A549 (cell line): ENCODE measurements around the gene NPRL2. TPM values are rescaled to one million over a fixed set of nuclear protein-coding genes. Genes with fewer than 3 reads are reported as not detected.

Source experiments
- ATAC-seq, 2 experiments: fragments of 200-7000 bp in 1 of 2; fragments of >200 bp in 1 of 2; cut with Nextera tagmentation in 1 of 2; cut with Tn5 transposase in 1 of 2; 3 replicates each; pipeline versions ENCODE4 v1.8.0 to v1.9.1; 2018 to 2020; ENCODE audit warnings: mild to moderate bottlenecking in 1 of 2, moderate library complexity in 1 of 2
- CTCF ChIA-PET: fragments of 300-600 bp; sonication (Branson Sonifier 250); formaldehyde crosslinking; extraction: SDS; loops from one replicate; lab custom pipeline; 2021; ENCODE audit warnings: antibody characterized with exemption, inconsistent platforms; lab: Yijun Ruan, JAX
- POLR2A ChIA-PET: fragments of 350-600 bp; formaldehyde crosslinking; extraction: SDS; loops from one replicate; lab custom pipeline; 2021; ENCODE audit warnings: antibody characterized with exemption, inconsistent platforms; lab: Yijun Ruan, JAX
- DNase-seq, 2 experiments: peaks; one replicate each; pipeline versions ENCODE4 v3.0.0 to v3.0.0-alpha.2; 2011 to 2016; ENCODE audit warnings: low read depth in 1 of 2, low spot score in 1 of 2
- FAIRE-seq: peaks from 2 replicates; lab custom pipeline; 2011; peaks lifted over from hg19 to GRCh38; lab: Jason Lieb, UNC
- H3K27ac ChIP-seq, 2 experiments: fragments of >200 bp; sonication (Bioruptor Twin); formaldehyde crosslinking; 3 replicates each; pipeline ENCODE4 v1.5.1; 2016 to 2017
- H3K4me1 ChIP-seq: fragments of >200 bp; sonication (Bioruptor Twin); formaldehyde crosslinking; 3 replicates; pipeline ENCODE4 v1.6.1; 2016
- H3K4me2 ChIP-seq: fragments of >200 bp; sonication (Bioruptor Twin); formaldehyde crosslinking; 3 replicates; pipeline ENCODE4 v1.6.1; 2016
- H3K4me3 ChIP-seq: fragments of >200 bp; sonication (Bioruptor Twin); formaldehyde crosslinking; 3 replicates; pipeline ENCODE4 v1.5.1; 2016
- H3K9me3 ChIP-seq: fragments of >200 bp; sonication (Bioruptor Twin); formaldehyde crosslinking; 3 replicates; pipeline ENCODE4 v1.6.1; 2016
- ATOH8 ChIP-seq: fragments of 250-450 bp; sonication (Bioruptor Pico); IDR thresholded peaks from 2 replicates; pipeline ENCODE4 v1.5.0; 2020; ENCODE audit warnings: low read depth, mild to moderate bottlenecking, moderate library complexity
- CBX2 ChIP-seq: fragments of 200-600 bp; sonication (generic); IDR thresholded peaks from 2 replicates; pipeline ENCODE4 v1.6.1; 2016; ENCODE audit warnings: low read depth, mild to moderate bottlenecking, borderline replicate concordance
- EHF ChIP-seq: fragments of 250-450 bp; sonication (Bioruptor Pico); IDR thresholded peaks from 2 replicates; pipeline ENCODE4 v1.5.0; 2020; ENCODE audit warnings: mild to moderate bottlenecking
- EHMT2 ChIP-seq: fragments of 200-600 bp; sonication (generic); IDR thresholded peaks from 2 replicates; pipeline ENCODE4 v1.6.1; 2016; ENCODE audit warnings: antibody characterized with exemption, low read depth, mild to moderate bottlenecking, moderate library complexity
- ESRRA ChIP-seq: fragments of 150-350 bp; IDR thresholded peaks from 2 replicates; pipeline ENCODE4 v1.6.1; 2014; ENCODE audit warnings: mild to moderate bottlenecking, low read length, borderline replicate concordance
- FOXS1 ChIP-seq: fragments of 250-450 bp; sonication (Bioruptor Pico); IDR thresholded peaks from 2 replicates; pipeline ENCODE4 v1.5.0; 2020; ENCODE audit warnings: mild to moderate bottlenecking, moderate library complexity
- GATA3 ChIP-seq: IDR thresholded peaks from 2 replicates; pipeline ENCODE4 v1.6.1; 2012; ENCODE audit warnings: borderline replicate concordance
- HDAC2 ChIP-seq: fragments of 200-600 bp; sonication (generic); IDR thresholded peaks from 2 replicates; pipeline ENCODE4 v1.6.1; 2016
- HEYL ChIP-seq: fragments of 250-450 bp; sonication (Bioruptor Pico); IDR thresholded peaks from 2 replicates; pipeline ENCODE4 v1.8.0; 2021; ENCODE audit warnings: mild to moderate bottlenecking, moderate library complexity
- HMGXB4 ChIP-seq: fragments of 250-450 bp; sonication (Bioruptor Pico); IDR thresholded peaks from 2 replicates; pipeline ENCODE4 v1.5.0; 2021; ENCODE audit warnings: mild to moderate bottlenecking, moderate library complexity, borderline replicate concordance
- KDM1A ChIP-seq: fragments of 200-600 bp; sonication (generic); IDR thresholded peaks from 2 replicates; pipeline ENCODE4 v1.6.1; 2016; ENCODE audit warnings: low read depth, mild to moderate bottlenecking
- MAFK ChIP-seq: fragments of 450-650 bp; IDR thresholded peaks from 2 replicates; pipeline ENCODE4 v1.6.1; 2014; ENCODE audit not compliant: partially characterized antibody
- MAZ ChIP-seq: fragments of 150-350 bp; IDR thresholded peaks from 2 replicates; pipeline ENCODE4 v1.6.1; 2014; ENCODE audit warnings: antibody characterized with exemption, low read depth, low read length, borderline replicate concordance
- NFE2L2 ChIP-seq: fragments of 150-350 bp; conservative IDR thresholded peaks from 2 replicates; pipeline ENCODE4 v1.6.1; 2014; ENCODE audit warnings: low read length
- NPAS2 ChIP-seq: fragments of 250-450 bp; sonication (Bioruptor Pico); IDR thresholded peaks from 2 replicates; pipeline ENCODE4 v1.8.0; 2022; ENCODE audit warnings: mild to moderate bottlenecking, moderate library complexity, borderline replicate concordance
- PBX3 ChIP-seq: IDR thresholded peaks from 2 replicates; pipeline ENCODE4 v1.6.1; 2012
- POLR2AphosphoS2 ChIP-seq: conservative IDR thresholded peaks from 2 replicates; pipeline ENCODE4 v1.6.1; 2012; ENCODE audit warnings: low read length, improper control_type of control experiment, inconsistent platforms
- RAD21 ChIP-seq, 2 experiments: fragments of >200 bp in 1 of 2; sonication (Bioruptor Twin) in 1 of 2; formaldehyde crosslinking in 1 of 2; IDR thresholded peaks in 1 of 2; conservative IDR thresholded peaks in 1 of 2; 2 replicates in 1 of 2; 3 replicates in 1 of 2; pipeline ENCODE4 v1.6.1; 2012 to 2018; ENCODE audit warnings: inconsistent platforms in 1 of 2
- SMC3 ChIP-seq: fragments of >200 bp; sonication (Bioruptor Twin); formaldehyde crosslinking; IDR thresholded peaks from 3 replicates; pipeline ENCODE4 v1.6.1; 2018; ENCODE audit warnings: inconsistent platforms
- SREBF2 ChIP-seq: fragments of 450-650 bp; IDR thresholded peaks from 2 replicates; pipeline ENCODE4 v1.6.1; 2014; ENCODE audit warnings: mild to moderate bottlenecking, moderate library complexity
- TP53 ChIP-seq: fragments of 250-450 bp; sonication (Bioruptor Pico); IDR thresholded peaks from 2 replicates; pipeline ENCODE4 v1.5.0; 2021; ENCODE audit warnings: mild to moderate bottlenecking, moderate library complexity
- ZC3H11A ChIP-seq: fragments of 450-650 bp; IDR thresholded peaks from 2 replicates; pipeline ENCODE4 v1.6.1; 2014; ENCODE audit warnings: antibody characterized with exemption, mild to moderate bottlenecking
- ZFP36 ChIP-seq: fragments of 450-650 bp; IDR thresholded peaks from 2 replicates; pipeline ENCODE4 v1.6.1; 2014; ENCODE audit warnings: borderline replicate concordance; ENCODE audit not compliant: partially characterized antibody
- ZSCAN20 ChIP-seq: fragments of 250-450 bp; sonication (Bioruptor Pico); IDR thresholded peaks from 2 replicates; pipeline ENCODE4 v1.8.0; 2022; ENCODE audit warnings: mild to moderate bottlenecking, moderate library complexity
- WGBS: methylation state at CpG from one replicate; pipeline ENCODE4 v1.1.6; 2017; ENCODE audit errors: missing lambda C conversion rate; 5-methylcytosine and 5-hydroxymethylcytosine counted together
- polyA plus RNA-seq, 4 experiments: library from polyadenylated mRNA; depleted of rRNA in 3 of 4; stranded (reverse); fragments of >200 nt; fragmentation: RNase III in 1 of 4; extraction: RNeasy Plus Mini Kit Qiagen cat#74134 plus additional on column Dnase treatment in 1 of 4; gene quantifications; 2 replicates in 3 of 4; 3 replicates in 1 of 4; pipeline ENCODE4 v1.2.3, GENCODE V29; 2011 to 2017
- TF ChIP-seq, protein P1 (sequence below): IDR thresholded peaks from 2 replicates; pipeline ENCODE4 v1.6.1; 2012; ENCODE audit warnings: low read depth, borderline replicate concordance

NPRL2 gene
- polyA plus RNA-seq, 2 of the 4 experiments (the other 2 are of a cell fraction): 19.5 to 19.9 TPM

DNA sequence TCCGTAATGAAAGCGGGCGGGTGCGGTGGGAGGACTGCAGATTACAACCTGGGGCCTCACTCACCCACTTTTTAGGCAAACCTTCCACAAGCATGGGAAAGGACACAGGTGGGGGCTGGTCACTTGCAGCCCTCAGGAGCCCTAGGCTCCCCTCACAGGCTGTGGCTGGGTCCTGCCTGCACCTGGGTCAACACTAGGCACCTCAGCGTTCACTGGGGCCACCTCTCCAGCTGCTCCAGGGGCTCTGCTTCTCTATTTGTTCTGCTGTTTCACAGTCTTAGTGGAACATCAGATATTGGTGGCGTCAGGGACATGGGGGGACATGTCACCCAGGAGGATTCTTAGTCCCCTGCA lies 38.8 kb upstream of the NPRL2 start:
- Histone ChIP-seq H3K27ac (no peak overlapping the region), H3K4me2 (no peak overlapping the region), H3K4me3 (no peak overlapping the region), H3K4me1 (no peaks in the 10 kb centered on the region), H3K9me3 (no peaks in the 10 kb centered on the region)
- CTCF ChIA-PET: interaction anchor here (1.4 to 1.5 kb wide), 2 partner anchors 32 to 39 kb away, joined by 4 read pairs; partner anchors contain the start of genes CYB561D2 and NPRL2
- TF ChIP-seq MAFK (no peak), HEYL (no peak), SREBF2 (no peak), ATOH8 (CRISPR knock-in tag) (no peak), HDAC2 (no peak), ZFP36 (no peak), EHMT2 (no peak), ZC3H11A (no peak), CBX2 (no peak), NFE2L2 (no peak), ZSCAN20 (CRISPR knock-in tag) (no peak), TP53 (no peak), NPAS2 (CRISPR knock-in tag) (no peak), GATA3 (no peak), POLR2AphosphoS2 (no peak), FOXS1 (CRISPR knock-in tag) (no peak), SMC3 (no peak), HMGXB4 (no peak), PBX3 (no peak)
- TF ChIP-seq, protein P1, sequence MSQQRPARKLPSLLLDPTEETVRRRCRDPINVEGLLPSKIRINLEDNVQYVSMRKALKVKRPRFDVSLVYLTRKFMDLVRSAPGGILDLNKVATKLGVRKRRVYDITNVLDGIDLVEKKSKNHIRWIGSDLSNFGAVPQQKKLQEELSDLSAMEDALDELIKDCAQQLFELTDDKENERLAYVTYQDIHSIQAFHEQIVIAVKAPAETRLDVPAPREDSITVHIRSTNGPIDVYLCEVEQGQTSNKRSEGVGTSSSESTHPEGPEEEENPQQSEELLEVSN: no peak
- WGBS: 83% methylated on average over 6 of the region's 6 CpGs
- POLR2A ChIA-PET: no interaction called here
- DNase-seq: no peak
- ATAC-seq: no peak
- no peak for FAIRE-seq

DNA sequence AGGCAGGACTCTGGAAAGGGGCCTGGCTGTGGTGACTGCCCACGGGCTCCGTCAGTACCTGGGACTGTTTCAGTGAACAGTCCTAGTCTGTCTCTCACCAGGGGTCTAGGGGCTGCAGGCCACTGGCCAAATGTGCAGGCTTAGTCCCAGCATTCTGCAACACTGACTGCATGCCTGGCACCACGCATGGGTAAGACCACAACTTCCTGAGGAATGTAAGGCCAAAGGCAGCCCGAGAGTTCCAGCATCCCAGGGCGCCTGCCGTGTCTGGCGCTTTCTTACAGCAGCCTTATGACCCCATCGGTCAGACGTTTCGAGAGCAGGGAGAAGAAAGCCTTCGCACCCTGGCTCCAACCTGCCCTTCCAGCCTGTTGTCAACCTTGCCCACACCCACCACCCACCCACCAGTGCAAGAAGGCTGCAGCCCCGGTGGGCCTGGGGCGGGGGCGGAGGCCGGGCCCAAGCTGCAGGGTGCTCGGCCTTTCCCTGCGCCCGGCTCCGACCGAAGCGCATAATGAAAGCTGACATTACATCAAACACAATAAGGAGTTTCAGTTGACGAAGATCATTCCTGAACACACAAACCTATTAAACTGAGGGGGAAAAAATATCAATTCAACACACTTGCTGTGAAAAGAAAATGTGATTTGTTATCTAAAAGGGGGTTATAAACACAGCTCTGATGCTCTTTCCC lies 38.3 kb upstream of the NPRL2 start:
- Histone ChIP-seq H3K4me2 (no peak overlapping the region), H3K27ac (no peak overlapping the region), H3K4me1 (no peaks in the 10 kb centered on the region)
- no peak; a peak in 1 of 6 replicates for ATAC-seq
- TF ChIP-seq ZSCAN20 (CRISPR knock-in tag): no peak
- no peak for TF ChIP-seq MAZ
- TF ChIP-seq NFE2L2: no peak
- no peak for TF ChIP-seq HMGXB4
- no peak for TF ChIP-seq KDM1A
- TF ChIP-seq RAD21 (conservative IDR thresholded peaks at IDR 0.05 in 1 of 2, IDR thresholded peaks at IDR 0.05 in 1 of 2): no peak
- no peak for TF ChIP-seq TP53
- TF ChIP-seq ESRRA: no peak
- TF ChIP-seq POLR2AphosphoS2: no peak
- TF ChIP-seq SMC3: no peak
- TF ChIP-seq, protein P1: no peak
- TF ChIP-seq EHF (CRISPR knock-in tag): no peak
- TF ChIP-seq, all 56 proteins: peak for 0
- DNase-seq (no peak), FAIRE-seq (no peak)
- CTCF ChIA-PET: interaction anchor here (1.4 to 1.5 kb wide), 2 partner anchors 32 to 39 kb away, joined by 4 read pairs; partner anchors contain the start of genes CYB561D2 and NPRL2
- WGBS: 72% methylated on average over 16 of the region's 22 CpGs
- POLR2A ChIA-PET: no interaction called here
- H3K4me3 ChIP-seq: no peak overlapping the region
- no peaks in the 10 kb centered on the region for H3K9me3 ChIP-seq
